Liver (tissue), 9 donors: ENCODE results near the gene AFF2. TPM values are rescaled to one million over a fixed set of nuclear protein-coding genes. Genes with fewer than 3 reads are reported as not detected.

Experiments used
- DNase-seq: peaks from one replicate; pipeline ENCODE4 v3.0.0-alpha.2; 2017; ENCODE audit warnings: low spot score
- H3K27ac ChIP-seq, 2 donors: one replicate each; pipeline ENCODE4 v1.7.0; 2013; ENCODE audit warnings: inconsistent platforms in 2 of 2, low read length in 2 of 2, control low read depth in 1 of 2, low read depth in 1 of 2, mild to moderate bottlenecking in 1 of 2
- H3K27me3 ChIP-seq, 4 donors: one replicate each; pipeline versions ENCODE4 v1.6.1 to v1.7.0; 2013; ENCODE audit warnings: low read length in 3 of 4, inconsistent platforms in 1 of 4, mild to moderate bottlenecking in 1 of 4, moderate library complexity in 1 of 4; ENCODE audit not compliant: control insufficient read depth in 4 of 4, insufficient read depth in 4 of 4
- H3K36me3 ChIP-seq, 4 donors: one replicate each; pipeline versions ENCODE4 v1.6.1 to v1.7.0; 2013; ENCODE audit warnings: low read length in 3 of 4, mild to moderate bottlenecking in 3 of 4, low read depth in 1 of 4, moderate library complexity in 1 of 4; ENCODE audit not compliant: control insufficient read depth in 4 of 4, insufficient read depth in 3 of 4
- H3K4me1 ChIP-seq, 4 donors: one replicate each; pipeline versions ENCODE4 v1.6.1 to v1.7.0; 2013; ENCODE audit warnings: low read length in 3 of 4, mild to moderate bottlenecking in 3 of 4, moderate library complexity in 1 of 4; ENCODE audit not compliant: control insufficient read depth in 4 of 4, insufficient read depth in 4 of 4
- H3K4me3 ChIP-seq, 3 donors: one replicate each; pipeline versions ENCODE4 v1.6.1 to v1.7.0; 2013; ENCODE audit warnings: low read length in 3 of 3, control low read depth in 1 of 3, low read depth in 1 of 3, mild to moderate bottlenecking in 1 of 3
- H3K9ac ChIP-seq, 2 donors: one replicate each; pipeline ENCODE4 v1.7.0; 2013; ENCODE audit warnings: low read length in 2 of 2, mild to moderate bottlenecking in 2 of 2, moderate library complexity in 2 of 2, control low read depth in 1 of 2, low read depth in 1 of 2
- H3K9me3 ChIP-seq, 4 donors: one replicate each; pipeline versions ENCODE4 v1.6.1 to v1.7.0; 2013; ENCODE audit warnings: low read length in 3 of 4; ENCODE audit not compliant: control insufficient read depth in 4 of 4
- ATF3 ChIP-seq: IDR thresholded peaks from 2 replicates; pipeline ENCODE4 v1.6.1; 2016; ENCODE audit warnings: antibody characterized with exemption
- CTCF ChIP-seq: fragments of 150-350 bp; IDR thresholded peaks from 2 replicates; pipeline ENCODE4 v1.5.1; 2017; ENCODE audit warnings: improper control_type of control experiment, low read depth, low read length; ENCODE audit not compliant: missing input control
- EGR1 ChIP-seq, 2 donors: IDR thresholded peaks; 2 replicates each; pipeline ENCODE4 v1.6.1; 2016 to 2018; ENCODE audit warnings: antibody characterized with exemption in 2 of 2, low read depth in 2 of 2
- FOXA1 ChIP-seq: IDR thresholded peaks from 2 replicates; pipeline ENCODE4 v1.6.1; 2016; ENCODE audit warnings: antibody characterized with exemption
- FOXA2 ChIP-seq: IDR thresholded peaks from 2 replicates; pipeline ENCODE4 v1.6.1; 2016; ENCODE audit warnings: antibody characterized with exemption
- GABPA ChIP-seq, 2 donors: IDR thresholded peaks in 1 of 2; conservative IDR thresholded peaks in 1 of 2; 2 replicates each; pipeline ENCODE4 v1.6.1; 2016; ENCODE audit warnings: antibody characterized with exemption in 2 of 2, mild to moderate bottlenecking in 1 of 2, moderate library complexity in 1 of 2
- HNF4A ChIP-seq, 2 donors: conservative IDR thresholded peaks; 2 replicates each; pipeline ENCODE4 v1.6.1; 2016; ENCODE audit warnings: antibody characterized with exemption in 2 of 2, mild to moderate bottlenecking in 2 of 2
- HNF4G ChIP-seq: IDR thresholded peaks from 2 replicates; pipeline ENCODE4 v1.6.1; 2016; ENCODE audit warnings: antibody characterized with exemption
- JUND ChIP-seq, 2 donors: IDR thresholded peaks; 2 replicates each; pipeline ENCODE4 v1.6.1; 2016; ENCODE audit warnings: antibody characterized with exemption in 2 of 2
- MAX ChIP-seq: IDR thresholded peaks from 2 replicates; pipeline ENCODE4 v1.6.1; 2016; ENCODE audit warnings: antibody characterized with exemption
- NR2F2 ChIP-seq: IDR thresholded peaks from 2 replicates; pipeline ENCODE4 v1.6.1; 2016; ENCODE audit warnings: antibody characterized with exemption
- RAD21 ChIP-seq, 2 donors: IDR thresholded peaks; 2 replicates each; pipeline ENCODE4 v1.6.1; 2016; ENCODE audit warnings: antibody characterized with exemption in 2 of 2, mild to moderate bottlenecking in 2 of 2
- REST ChIP-seq: IDR thresholded peaks from 2 replicates; pipeline ENCODE4 v1.6.1; 2016; ENCODE audit warnings: antibody characterized with exemption, mild to moderate bottlenecking
- RXRA ChIP-seq, 2 donors: IDR thresholded peaks; 2 replicates each; pipeline ENCODE4 v1.6.1; 2017 to 2018; ENCODE audit warnings: antibody characterized with exemption in 2 of 2, mild to moderate bottlenecking in 1 of 2
- SP1 ChIP-seq: IDR thresholded peaks from 2 replicates; pipeline ENCODE4 v1.6.1; 2018; ENCODE audit warnings: antibody characterized with exemption, mild to moderate bottlenecking
- YY1 ChIP-seq: IDR thresholded peaks from 2 replicates; pipeline ENCODE4 v1.6.1; 2016; ENCODE audit warnings: antibody characterized with exemption, mild to moderate bottlenecking
- ZBTB33 ChIP-seq: IDR thresholded peaks from 2 replicates; pipeline ENCODE4 v1.6.1; 2016; ENCODE audit warnings: antibody characterized with exemption
- WGBS: extraction: QIAGEN DNeasy Blood & Tissue Kit; methylation state at CpG from one replicate; pipeline ENCODE4 v1.1.7; 2013; 5-methylcytosine and 5-hydroxymethylcytosine counted together
- polyA plus RNA-seq, 2 donors: library from polyadenylated mRNA; stranded (reverse) in 1 of 2; unstranded in 1 of 2; fragments of 200-250 nt in 1 of 2; fragments of >200 nt in 1 of 2; fragmentation: Nextera tagmentation in 1 of 2; extraction: Ambion mirVana in 1 of 2; gene quantifications; one replicate each; pipeline versions ENCODE4 v1.2.1 to v1.2.3, GENCODE V29; 2013 to 2015
- total RNA-seq, 2 donors: library from RNA; depleted of rRNA; stranded (reverse); fragments of >200 nt; gene quantifications; one replicate each; pipeline ENCODE4 v1.2.3, GENCODE V29; 2014
- donor health status: healthy.
- donor health status: healthy.
- donor health status: healthy.
- donor health status: healthy.
- donor health status: healthy.

The AFF2 gene
- total and polyA plus RNA-seq, 4 donors, result 0.01 to 1.6 (median 0.50) TPM; not detected in 1

- no peaks in the 10 kb centered on the region for H3K36me3 ChIP-seq
- no peak overlapping the region for H3K4me3 ChIP-seq
- no peaks in the 10 kb centered on the region for H3K9me3 ChIP-seq
- TF ChIP-seq JUND (IDR thresholded peaks at IDR 0.05) (no peak), EGR1 (IDR thresholded peaks at IDR 0.05; ENCODE audit: low read depth in 2 of 2) (no peak), FOXA2 (no peak), CTCF (no peak), REST (no peak), SP1 (no peak), YY1 (no peak), HNF4G (no peak), GABPA (IDR thresholded peaks at IDR 0.05 in 1 of 2, conservative IDR thresholded peaks at IDR 0.05 in 1 of 2) (no peak), HNF4A (conservative IDR thresholded peaks at IDR 0.05) (no peak), ATF3 (no peak)
- no peak for DNase-seq
- no peaks in the 10 kb centered on the region for H3K4me1 ChIP-seq
- H3K27me3 ChIP-seq, result no peaks in the 10 kb centered on the region
- no peak overlapping the region for H3K27ac ChIP-seq
- H3K9ac ChIP-seq, result no peak overlapping the region
These were observed 81.9 kb downstream of the AFF2 start for GRCh38 chrX:148582353-148582752.

GRCh38 chrX:148588649-148589310 lies 88.4 kb downstream of the AFF2 start:
- Histone ChIP-seq H3K4me3 (no peak overlapping the region), H3K4me1 (no peaks in the 10 kb centered on the region), H3K36me3 (no peaks in the 10 kb centered on the region), H3K27me3 (no peaks in the 10 kb centered on the region), H3K9me3 (no peaks in the 10 kb centered on the region), H3K27ac (no peak overlapping the region), H3K9ac (no peak overlapping the region)
- no peak for DNase-seq
- 81% methylated on average over 6 of the region's 6 CpGs for WGBS
- no peak for TF ChIP-seq FOXA2
- TF ChIP-seq NR2F2, result no peak
- no peak for TF ChIP-seq SP1
- TF ChIP-seq ZBTB33, result no peak
- no peak for TF ChIP-seq HNF4A (conservative IDR thresholded peaks at IDR 0.05)
- TF ChIP-seq REST, result no peak
- no peak for TF ChIP-seq CTCF
- TF ChIP-seq RAD21 (IDR thresholded peaks at IDR 0.05), result no peak
- TF ChIP-seq EGR1 (IDR thresholded peaks at IDR 0.05; ENCODE audit: low read depth in 2 of 2), result no peak
- no peak for TF ChIP-seq GABPA (IDR thresholded peaks at IDR 0.05 in 1 of 2, conservative IDR thresholded peaks at IDR 0.05 in 1 of 2)
- no peak for TF ChIP-seq HNF4G
- no peak for TF ChIP-seq JUND (IDR thresholded peaks at IDR 0.05)
- no peak for TF ChIP-seq FOXA1
- no peak for TF ChIP-seq MAX
- no peak for TF ChIP-seq YY1
- TF ChIP-seq RXRA (IDR thresholded peaks at IDR 0.05), result no peak
